ENCODE data around the gene C2orf49.

Gene C2orf49

GRCh38 chr2:105337122-105338019, at the start of gene C2orf49:
C2orf49 (plus strand) TSS chr2:105337540; CDS start chr2:105337588, 48 bp downstream.
- DNase-seq (ENCODE audit: extremely low read depth, low read depth): no peak
- TF ChIP-seq CTCF (IDR thresholded peaks at IDR 0.05; ENCODE audit: low read depth, low read length): no peak

DNA sequence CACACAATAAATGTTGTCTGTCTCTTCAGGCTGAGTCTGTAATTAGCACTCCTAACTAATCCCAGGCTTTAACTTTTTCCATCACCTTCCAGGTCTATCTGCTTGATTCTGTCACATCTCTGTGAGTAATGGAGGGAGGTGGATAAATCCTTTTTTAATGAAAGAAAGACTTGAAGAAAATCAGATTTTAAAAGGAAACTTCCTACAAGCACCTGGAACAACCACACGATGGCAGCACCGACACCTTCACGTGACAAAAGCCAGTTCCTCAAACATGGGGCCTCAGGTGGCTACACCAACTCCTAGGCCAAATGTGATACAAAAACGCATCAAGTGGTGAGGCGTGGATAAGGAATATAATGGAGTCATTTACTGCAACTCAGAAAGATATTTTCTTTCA, 49.6 kb upstream of the C2orf49 start:
- peak; percentile 36 for TF ChIP-seq CTCF (IDR thresholded peaks at IDR 0.05; ENCODE audit: low read depth, low read length)
- DNase-seq (ENCODE audit: extremely low read depth, low read depth): no peak

DNA sequence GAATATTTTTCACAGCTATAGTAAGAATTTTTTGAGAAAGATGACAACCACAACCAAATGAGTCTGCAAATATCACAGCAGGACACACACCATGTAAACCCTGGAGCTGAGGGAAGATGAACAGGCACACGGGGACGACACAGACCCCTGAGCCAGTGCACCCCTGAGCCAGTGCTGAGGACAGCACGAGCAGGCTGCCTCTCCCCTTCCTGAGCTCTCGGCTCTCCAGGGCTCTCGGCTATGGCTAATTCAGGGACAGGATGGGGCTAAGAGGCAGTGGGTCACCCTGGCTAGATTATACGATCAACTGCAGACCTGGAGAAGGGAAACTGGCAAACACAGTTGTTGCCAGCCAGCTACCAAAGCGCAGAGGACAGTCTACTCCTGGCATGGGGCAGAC, 49.2 kb upstream of the C2orf49 start:
- DNase-seq (ENCODE audit: extremely low read depth, low read depth): no peak
- TF ChIP-seq CTCF (IDR thresholded peaks at IDR 0.05; ENCODE audit: low read depth, low read length): no peak

- DNase-seq (ENCODE audit: extremely low read depth, low read depth): no peak
Observed at GRCh38 chr2:105290981-105291660, 46.2 kb upstream of the C2orf49 start.

DNA sequence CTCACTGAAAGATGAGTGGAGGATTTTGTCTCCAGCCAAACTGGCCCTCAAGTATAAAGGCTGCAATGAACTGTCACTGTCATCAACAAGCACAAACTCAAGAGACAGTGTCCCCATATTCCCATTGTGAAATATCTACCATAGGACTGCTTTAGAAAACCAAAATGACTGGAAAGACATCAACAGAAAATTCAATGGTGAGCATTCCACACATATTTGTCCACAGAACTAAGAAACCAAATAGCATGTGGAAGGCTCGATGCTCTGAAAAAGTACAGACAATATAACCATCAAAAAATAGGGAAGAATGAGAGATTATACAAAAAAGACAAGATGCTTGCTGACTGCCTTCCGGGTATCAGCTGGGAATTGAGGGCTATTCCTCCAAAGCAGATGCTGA, 45.4 kb upstream of the C2orf49 start:
- no peak for DNase-seq (ENCODE audit: extremely low read depth, low read depth)
- no peak for TF ChIP-seq CTCF (IDR thresholded peaks at IDR 0.05; ENCODE audit: low read depth, low read length)

More at GRCh38 chr2:105290981-105291660, 46.2 kb upstream of the C2orf49 start:
- no peak for TF ChIP-seq CTCF (IDR thresholded peaks at IDR 0.05; ENCODE audit: low read depth, low read length)

GRCh38 chr2:105294046-105294445, 43.3 kb upstream of the C2orf49 start:
- no peak for DNase-seq (ENCODE audit: extremely low read depth, low read depth)
- no peak for TF ChIP-seq CTCF (IDR thresholded peaks at IDR 0.05; ENCODE audit: low read depth, low read length)

Measured in AG09319 (cell line).